SK-N-SH treated with all-trans-retinoic acid at 6 μM for 48 hours (cell line): Measurements from ENCODE around the gene H19.
A peak's percentile ranks its signal among the peaks of the same experiment; 100 is the strongest.

Experiments
- ATAC-seq: fragments of 200-7000 bp; cut with Tn5 transposase; 3 replicates; pipeline ENCODE4 v1.9.1; 2020; ENCODE audit warnings: mild to moderate bottlenecking, moderate library complexity
- ARNTL ChIP-seq: fragments of 450-650 bp; formaldehyde crosslinking; IDR thresholded peaks from 2 replicates; pipeline ENCODE4 v1.5.0; 2020; ENCODE audit warnings: low read depth, mild to moderate bottlenecking, moderate library complexity, borderline replicate concordance
- ESRRG ChIP-seq: fragments of 250-450 bp; sonication (Bioruptor Pico); IDR thresholded peaks from 2 replicates; pipeline ENCODE4 v1.6.1; 2021; ENCODE audit warnings: mild to moderate bottlenecking
- GLIS3 ChIP-seq: fragments of 250-450 bp; sonication (Bioruptor Pico); IDR thresholded peaks from 2 replicates; pipeline ENCODE4 v1.5.0; 2020; ENCODE audit warnings: mild to moderate bottlenecking, moderate library complexity
- PPARA ChIP-seq: fragments of 250-450 bp; sonication (Bioruptor Pico); IDR thresholded peaks from 2 replicates; pipeline ENCODE4 v1.5.0; 2020; ENCODE audit warnings: mild to moderate bottlenecking, borderline replicate concordance
- RARB ChIP-seq: fragments of 250-450 bp; sonication (Bioruptor Pico); IDR thresholded peaks from 2 replicates; pipeline ENCODE4 v1.8.0; 2021; ENCODE audit warnings: mild to moderate bottlenecking, moderate library complexity
- SNAI2 ChIP-seq: fragments of 250-450 bp; sonication (Bioruptor Pico); IDR thresholded peaks from 2 replicates; pipeline ENCODE4 v1.5.0; 2020; ENCODE audit warnings: mild to moderate bottlenecking, moderate library complexity
- ZFP3 ChIP-seq: fragments of 250-450 bp; sonication (Bioruptor Pico); IDR thresholded peaks from 2 replicates; pipeline ENCODE4 v1.5.0; 2020; ENCODE audit warnings: mild to moderate bottlenecking, moderate library complexity
- ZNF70 ChIP-seq: fragments of 450-650 bp; formaldehyde crosslinking; IDR thresholded peaks from 2 replicates; pipeline ENCODE4 v1.5.0; 2020; ENCODE audit warnings: mild to moderate bottlenecking, moderate library complexity
- ZNF8 ChIP-seq: fragments of 450-650 bp; formaldehyde crosslinking; IDR thresholded peaks from 2 replicates; pipeline ENCODE4 v1.5.0; 2020; ENCODE audit warnings: mild to moderate bottlenecking, moderate library complexity
- TF ChIP-seq, protein P1 (sequence below): fragments of 250-450 bp; sonication (Bioruptor Pico); IDR thresholded peaks from 2 replicates; pipeline ENCODE4 v1.5.0; 2020; ENCODE audit warnings: mild to moderate bottlenecking, moderate library complexity
- TF ChIP-seq, protein P2 (sequence below): fragments of 250-450 bp; sonication (Bioruptor Pico); IDR thresholded peaks from 2 replicates; pipeline ENCODE4 v1.5.1; 2021; ENCODE audit warnings: mild to moderate bottlenecking, moderate library complexity
- TF ChIP-seq, protein P3 (sequence below): fragments of 250-450 bp; sonication (Bioruptor Pico); IDR thresholded peaks from 2 replicates; pipeline ENCODE4 v1.8.0; 2021; ENCODE audit warnings: low read depth, mild to moderate bottlenecking, moderate library complexity, borderline replicate concordance
- TF ChIP-seq, protein P4 (sequence below): fragments of 250-450 bp; sonication (Bioruptor Pico); IDR thresholded peaks from 2 replicates; pipeline ENCODE4 v1.5.1; 2020; ENCODE audit warnings: low read depth, mild to moderate bottlenecking, moderate library complexity

The H19 gene

DNA sequence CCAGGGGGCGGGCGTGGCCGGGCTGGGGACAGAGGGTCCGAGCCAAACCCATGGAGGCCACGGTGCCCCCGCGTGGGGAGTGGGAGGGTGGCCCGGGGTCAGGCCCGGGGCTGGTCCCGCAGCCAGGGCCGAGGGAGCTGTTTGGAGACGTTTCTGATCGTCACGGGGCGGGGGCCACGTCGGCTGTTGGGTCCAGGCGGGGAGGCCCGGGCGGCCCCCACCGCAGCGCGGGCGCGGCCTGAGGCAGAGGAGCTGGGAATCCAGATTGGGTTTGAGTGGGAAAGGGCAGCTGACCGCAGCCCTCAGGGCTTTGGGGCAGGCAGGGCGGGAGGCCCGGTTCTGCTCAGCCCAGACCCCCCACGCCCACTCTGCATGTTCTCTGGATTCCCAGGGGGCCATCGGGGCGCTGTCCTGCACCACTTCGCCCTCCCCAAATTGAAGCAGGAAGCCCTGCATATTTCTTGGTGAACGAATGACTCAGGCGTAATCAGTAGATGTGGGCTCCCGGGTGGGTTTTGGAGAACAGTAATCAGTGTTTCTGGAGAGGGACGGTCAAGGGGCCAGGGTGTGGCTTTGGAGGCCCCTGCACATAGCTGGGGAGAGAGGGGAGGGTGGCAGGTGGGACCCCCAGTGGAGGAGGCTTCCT is 49.9 kb downstream of the H19 start (continued):
- TF ChIP-seq, protein P1, sequence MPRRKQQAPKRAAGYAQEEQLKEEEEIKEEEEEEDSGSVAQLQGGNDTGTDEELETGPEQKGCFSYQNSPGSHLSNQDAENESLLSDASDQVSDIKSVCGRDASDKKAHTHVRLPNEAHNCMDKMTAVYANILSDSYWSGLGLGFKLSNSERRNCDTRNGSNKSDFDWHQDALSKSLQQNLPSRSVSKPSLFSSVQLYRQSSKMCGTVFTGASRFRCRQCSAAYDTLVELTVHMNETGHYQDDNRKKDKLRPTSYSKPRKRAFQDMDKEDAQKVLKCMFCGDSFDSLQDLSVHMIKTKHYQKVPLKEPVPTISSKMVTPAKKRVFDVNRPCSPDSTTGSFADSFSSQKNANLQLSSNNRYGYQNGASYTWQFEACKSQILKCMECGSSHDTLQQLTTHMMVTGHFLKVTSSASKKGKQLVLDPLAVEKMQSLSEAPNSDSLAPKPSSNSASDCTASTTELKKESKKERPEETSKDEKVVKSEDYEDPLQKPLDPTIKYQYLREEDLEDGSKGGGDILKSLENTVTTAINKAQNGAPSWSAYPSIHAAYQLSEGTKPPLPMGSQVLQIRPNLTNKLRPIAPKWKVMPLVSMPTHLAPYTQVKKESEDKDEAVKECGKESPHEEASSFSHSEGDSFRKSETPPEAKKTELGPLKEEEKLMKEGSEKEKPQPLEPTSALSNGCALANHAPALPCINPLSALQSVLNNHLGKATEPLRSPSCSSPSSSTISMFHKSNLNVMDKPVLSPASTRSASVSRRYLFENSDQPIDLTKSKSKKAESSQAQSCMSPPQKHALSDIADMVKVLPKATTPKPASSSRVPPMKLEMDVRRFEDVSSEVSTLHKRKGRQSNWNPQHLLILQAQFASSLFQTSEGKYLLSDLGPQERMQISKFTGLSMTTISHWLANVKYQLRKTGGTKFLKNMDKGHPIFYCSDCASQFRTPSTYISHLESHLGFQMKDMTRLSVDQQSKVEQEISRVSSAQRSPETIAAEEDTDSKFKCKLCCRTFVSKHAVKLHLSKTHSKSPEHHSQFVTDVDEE: no peak
- TF ChIP-seq, all 23 proteins: peak for 0

DNA sequence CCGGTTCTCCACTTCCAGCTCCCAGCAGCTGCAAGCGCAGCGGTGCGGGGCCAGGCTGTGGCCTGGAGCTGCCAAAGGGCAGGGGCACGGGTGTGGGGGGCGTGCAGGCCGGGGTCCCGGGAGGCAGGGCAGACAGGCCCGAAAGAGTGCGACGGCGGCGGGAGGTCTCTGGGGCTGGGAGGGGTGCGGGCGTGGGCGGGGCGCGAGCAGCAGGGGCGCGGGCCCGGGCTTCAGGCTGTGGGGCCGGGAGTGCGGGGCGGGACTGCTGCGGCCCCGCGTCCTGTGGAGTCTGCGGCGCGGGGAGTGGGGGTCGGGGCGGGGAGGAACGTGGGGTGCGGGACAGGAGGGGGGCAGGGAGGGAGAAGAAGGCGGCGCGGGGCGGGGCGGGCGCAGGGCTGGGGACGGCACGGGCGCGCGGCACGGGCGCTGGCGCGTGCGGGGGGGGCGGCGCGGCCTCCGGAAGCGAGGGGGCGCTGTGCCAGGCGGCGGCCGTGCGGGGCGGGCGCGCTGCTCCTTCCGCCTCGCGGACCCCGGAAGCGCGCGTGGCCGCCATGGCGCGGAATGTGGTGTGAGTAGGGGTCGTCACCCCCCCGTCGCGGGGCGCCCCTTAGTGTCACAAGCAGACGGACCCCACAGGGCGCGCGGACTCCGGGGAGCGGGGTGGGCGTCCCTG is 50.7 kb downstream of the H19 start, which contains the start of gene MRPL23:
TSS of gene MRPL23 (plus strand) at position 521 of the 673 bp plus-strand sequence. CDS start at position 552, 31 bp downstream.
- ATAC-seq: peak; percentile 64
- TF ChIP-seq GLIS3 (CRISPR knock-in tag): no peak
- TF ChIP-seq PPARA (CRISPR knock-in tag): no peak
- no peak for TF ChIP-seq ZFP3
- TF ChIP-seq, protein P2, sequence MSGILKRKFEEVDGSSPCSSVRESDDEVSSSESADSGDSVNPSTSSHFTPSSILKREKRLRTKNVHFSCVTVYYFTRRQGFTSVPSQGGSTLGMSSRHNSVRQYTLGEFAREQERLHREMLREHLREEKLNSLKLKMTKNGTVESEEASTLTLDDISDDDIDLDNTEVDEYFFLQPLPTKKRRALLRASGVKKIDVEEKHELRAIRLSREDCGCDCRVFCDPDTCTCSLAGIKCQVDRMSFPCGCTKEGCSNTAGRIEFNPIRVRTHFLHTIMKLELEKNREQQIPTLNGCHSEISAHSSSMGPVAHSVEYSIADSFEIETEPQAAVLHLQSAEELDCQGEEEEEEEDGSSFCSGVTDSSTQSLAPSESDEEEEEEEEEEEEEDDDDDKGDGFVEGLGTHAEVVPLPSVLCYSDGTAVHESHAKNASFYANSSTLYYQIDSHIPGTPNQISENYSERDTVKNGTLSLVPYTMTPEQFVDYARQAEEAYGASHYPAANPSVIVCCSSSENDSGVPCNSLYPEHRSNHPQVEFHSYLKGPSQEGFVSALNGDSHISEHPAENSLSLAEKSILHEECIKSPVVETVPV (CRISPR knock-in tag): no peak
- TF ChIP-seq SNAI2 (CRISPR knock-in tag): no peak
- TF ChIP-seq ARNTL: no peak
- no peak for TF ChIP-seq RARB
- TF ChIP-seq ZNF8 (CRISPR knock-in tag): no peak
- no peak for TF ChIP-seq ZNF70 (CRISPR knock-in tag)
- TF ChIP-seq ESRRG (CRISPR knock-in tag): no peak
- TF ChIP-seq, protein P3, sequence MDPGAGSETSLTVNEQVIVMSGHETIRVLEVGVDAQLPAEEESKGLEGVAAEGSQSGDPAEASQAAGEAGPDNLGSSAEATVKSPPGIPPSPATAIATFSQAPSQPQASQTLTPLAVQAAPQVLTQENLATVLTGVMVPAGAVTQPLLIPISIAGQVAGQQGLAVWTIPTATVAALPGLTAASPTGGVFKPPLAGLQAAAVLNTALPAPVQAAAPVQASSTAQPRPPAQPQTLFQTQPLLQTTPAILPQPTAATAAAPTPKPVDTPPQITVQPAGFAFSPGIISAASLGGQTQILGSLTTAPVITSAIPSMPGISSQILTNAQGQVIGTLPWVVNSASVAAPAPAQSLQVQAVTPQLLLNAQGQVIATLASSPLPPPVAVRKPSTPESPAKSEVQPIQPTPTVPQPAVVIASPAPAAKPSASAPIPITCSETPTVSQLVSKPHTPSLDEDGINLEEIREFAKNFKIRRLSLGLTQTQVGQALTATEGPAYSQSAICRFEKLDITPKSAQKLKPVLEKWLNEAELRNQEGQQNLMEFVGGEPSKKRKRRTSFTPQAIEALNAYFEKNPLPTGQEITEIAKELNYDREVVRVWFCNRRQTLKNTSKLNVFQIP (CRISPR knock-in tag): no peak
- TF ChIP-seq, protein P4, sequence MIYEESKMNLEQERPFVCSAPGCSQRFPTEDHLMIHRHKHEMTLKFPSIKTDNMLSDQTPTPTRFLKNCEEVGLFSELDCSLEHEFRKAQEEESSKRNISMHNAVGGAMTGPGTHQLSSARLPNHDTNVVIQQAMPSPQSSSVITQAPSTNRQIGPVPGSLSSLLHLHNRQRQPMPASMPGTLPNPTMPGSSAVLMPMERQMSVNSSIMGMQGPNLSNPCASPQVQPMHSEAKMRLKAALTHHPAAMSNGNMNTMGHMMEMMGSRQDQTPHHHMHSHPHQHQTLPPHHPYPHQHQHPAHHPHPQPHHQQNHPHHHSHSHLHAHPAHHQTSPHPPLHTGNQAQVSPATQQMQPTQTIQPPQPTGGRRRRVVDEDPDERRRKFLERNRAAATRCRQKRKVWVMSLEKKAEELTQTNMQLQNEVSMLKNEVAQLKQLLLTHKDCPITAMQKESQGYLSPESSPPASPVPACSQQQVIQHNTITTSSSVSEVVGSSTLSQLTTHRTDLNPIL (CRISPR knock-in tag): no peak
